WERI-Rb-1 (cell line): ENCODE results near the gene TRMT11.

Experiments
- DNase-seq: peaks from one replicate; pipeline ENCODE4 v3.0.0-alpha.2; 2020
- H3K27ac ChIP-seq: fragments of 250-450 bp; sonication (Bioruptor Pico); 2 replicates; pipeline ENCODE4 v1.5.1; 2020; ENCODE audit warnings: mild to moderate bottlenecking, moderate library complexity
- H3K27me3 ChIP-seq: fragments of 250-450 bp; sonication (Bioruptor Pico); 2 replicates; pipeline ENCODE4 v1.5.1; 2021; ENCODE audit warnings: mild to moderate bottlenecking, low read depth, moderate library complexity; ENCODE audit not compliant: insufficient read depth, severe bottlenecking
- H3K36me3 ChIP-seq: fragments of 250-450 bp; sonication (Bioruptor Pico); 2 replicates; pipeline ENCODE4 v1.5.1; 2020; ENCODE audit warnings: mild to moderate bottlenecking, moderate library complexity
- H3K4me3 ChIP-seq: 2 replicates; pipeline ENCODE4 v1.5.1; 2011; ENCODE audit warnings: low read depth, mild to moderate bottlenecking, control low read depth, low read length
- H3K9me3 ChIP-seq: fragments of 250-450 bp; sonication (Bioruptor Pico); 2 replicates; pipeline ENCODE4 v1.5.1; 2021; ENCODE audit warnings: mild to moderate bottlenecking, moderate library complexity; ENCODE audit not compliant: severe bottlenecking
- TF ChIP-seq, protein P1 (sequence below): IDR thresholded peaks from 2 replicates; pipeline ENCODE4 v1.5.1; 2011; ENCODE audit warnings: low read depth, mild to moderate bottlenecking, control low read depth, inconsistent platforms, low read length

Gene TRMT11

DNA sequence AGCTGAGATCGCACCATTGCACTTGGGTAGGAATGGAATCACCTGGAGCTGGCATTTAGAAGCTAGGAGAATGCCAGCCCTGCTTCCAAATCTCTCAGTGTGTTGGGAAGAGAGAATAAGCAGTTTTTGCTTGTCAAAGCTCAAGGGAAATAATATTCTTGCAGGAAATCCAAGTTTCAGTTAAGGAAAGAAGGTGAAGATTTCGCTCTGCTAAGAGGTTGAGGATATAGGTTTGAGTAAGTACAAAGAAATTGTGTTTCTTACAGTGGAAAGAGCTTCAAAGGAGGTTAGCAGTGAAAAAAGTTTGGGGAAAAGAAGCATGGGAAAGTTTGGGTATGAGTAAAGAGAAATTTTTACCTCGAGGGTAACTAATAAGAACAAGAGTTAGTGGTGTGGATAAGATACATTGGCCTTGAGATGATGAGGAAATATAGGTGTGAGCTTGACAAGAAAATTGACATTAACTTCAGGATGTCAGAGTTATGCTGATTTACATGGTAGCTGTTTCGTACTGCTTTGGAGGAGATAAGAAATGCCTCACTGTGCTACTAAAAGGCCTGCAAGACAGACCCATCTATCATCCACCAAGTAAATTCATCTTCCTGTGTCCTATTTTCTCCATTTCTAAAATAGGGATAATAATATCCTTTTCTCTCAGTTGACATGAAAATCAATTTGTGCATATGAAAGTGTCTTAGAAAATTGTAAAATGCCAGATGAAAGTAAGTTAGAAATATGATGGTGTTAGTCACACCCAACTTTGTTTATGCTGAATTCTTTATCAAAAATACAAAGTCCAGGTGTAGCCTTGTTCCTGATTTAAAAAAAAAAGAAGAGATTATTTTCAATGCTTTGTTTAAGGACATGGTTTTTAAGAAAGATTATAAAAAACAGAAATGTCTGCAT lies 42.6 kb upstream of the TRMT11 start:
- Histone ChIP-seq H3K9me3 (no peaks in the 10 kb centered on the region), H3K27ac (no peak overlapping the region), H3K27me3 (no peaks in the 10 kb centered on the region), H3K36me3 (no peaks in the 10 kb centered on the region), H3K4me3 (no peak overlapping the region)
- no peak for DNase-seq
- TF ChIP-seq, protein P1, sequence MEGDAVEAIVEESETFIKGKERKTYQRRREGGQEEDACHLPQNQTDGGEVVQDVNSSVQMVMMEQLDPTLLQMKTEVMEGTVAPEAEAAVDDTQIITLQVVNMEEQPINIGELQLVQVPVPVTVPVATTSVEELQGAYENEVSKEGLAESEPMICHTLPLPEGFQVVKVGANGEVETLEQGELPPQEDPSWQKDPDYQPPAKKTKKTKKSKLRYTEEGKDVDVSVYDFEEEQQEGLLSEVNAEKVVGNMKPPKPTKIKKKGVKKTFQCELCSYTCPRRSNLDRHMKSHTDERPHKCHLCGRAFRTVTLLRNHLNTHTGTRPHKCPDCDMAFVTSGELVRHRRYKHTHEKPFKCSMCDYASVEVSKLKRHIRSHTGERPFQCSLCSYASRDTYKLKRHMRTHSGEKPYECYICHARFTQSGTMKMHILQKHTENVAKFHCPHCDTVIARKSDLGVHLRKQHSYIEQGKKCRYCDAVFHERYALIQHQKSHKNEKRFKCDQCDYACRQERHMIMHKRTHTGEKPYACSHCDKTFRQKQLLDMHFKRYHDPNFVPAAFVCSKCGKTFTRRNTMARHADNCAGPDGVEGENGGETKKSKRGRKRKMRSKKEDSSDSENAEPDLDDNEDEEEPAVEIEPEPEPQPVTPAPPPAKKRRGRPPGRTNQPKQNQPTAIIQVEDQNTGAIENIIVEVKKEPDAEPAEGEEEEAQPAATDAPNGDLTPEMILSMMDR, result no peak

DNA sequence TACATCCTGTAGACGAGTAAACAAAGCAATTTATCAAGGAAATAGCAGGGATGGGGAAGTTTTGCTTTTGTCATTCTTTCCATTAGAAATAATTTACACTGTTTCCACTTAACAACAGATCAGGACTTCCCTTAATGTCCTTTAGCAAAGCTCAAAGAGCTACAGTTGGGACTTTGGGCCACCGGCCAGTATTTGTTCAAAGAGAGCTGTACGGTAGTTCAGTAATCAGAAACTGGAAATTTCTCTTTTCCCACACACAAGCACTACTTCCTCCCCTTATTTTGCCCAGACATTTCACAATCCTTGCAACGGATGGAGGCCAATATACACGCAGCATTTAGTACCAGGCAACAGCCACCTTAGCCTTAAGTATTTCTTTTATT lies 41.9 kb upstream of the TRMT11 start:
- Histone ChIP-seq H3K27ac (no peak overlapping the region), H3K36me3 (no peaks in the 10 kb centered on the region), H3K27me3 (no peaks in the 10 kb centered on the region), H3K4me3 (no peak overlapping the region), H3K9me3 (no peaks in the 10 kb centered on the region)
- TF ChIP-seq, protein P1, result no peak
- no peak for DNase-seq

DNA sequence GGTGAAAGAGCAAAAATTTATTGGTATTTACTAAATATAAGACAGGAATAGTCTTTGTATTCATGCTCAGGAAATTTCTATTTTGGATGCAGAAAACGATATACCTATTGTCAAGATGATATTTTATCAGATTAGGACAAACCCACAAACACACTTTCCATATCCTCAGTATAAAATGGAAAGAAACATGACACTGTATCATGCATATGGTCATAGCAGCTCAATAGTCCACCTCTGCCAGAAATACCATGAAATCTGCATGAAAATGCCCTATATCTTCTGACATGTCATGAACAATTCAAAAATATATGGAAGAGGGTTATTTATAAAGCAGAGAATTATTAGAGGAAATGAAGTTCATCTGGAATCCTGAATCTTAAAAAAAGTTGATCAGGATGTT lies 41.4 kb upstream of the TRMT11 start:
- Histone ChIP-seq H3K27me3 (no peaks in the 10 kb centered on the region), H3K4me3 (no peak overlapping the region), H3K27ac (no peak overlapping the region), H3K36me3 (no peaks in the 10 kb centered on the region), H3K9me3 (no peaks in the 10 kb centered on the region)
- DNase-seq, result no peak
- TF ChIP-seq, protein P1, result no peak

DNA sequence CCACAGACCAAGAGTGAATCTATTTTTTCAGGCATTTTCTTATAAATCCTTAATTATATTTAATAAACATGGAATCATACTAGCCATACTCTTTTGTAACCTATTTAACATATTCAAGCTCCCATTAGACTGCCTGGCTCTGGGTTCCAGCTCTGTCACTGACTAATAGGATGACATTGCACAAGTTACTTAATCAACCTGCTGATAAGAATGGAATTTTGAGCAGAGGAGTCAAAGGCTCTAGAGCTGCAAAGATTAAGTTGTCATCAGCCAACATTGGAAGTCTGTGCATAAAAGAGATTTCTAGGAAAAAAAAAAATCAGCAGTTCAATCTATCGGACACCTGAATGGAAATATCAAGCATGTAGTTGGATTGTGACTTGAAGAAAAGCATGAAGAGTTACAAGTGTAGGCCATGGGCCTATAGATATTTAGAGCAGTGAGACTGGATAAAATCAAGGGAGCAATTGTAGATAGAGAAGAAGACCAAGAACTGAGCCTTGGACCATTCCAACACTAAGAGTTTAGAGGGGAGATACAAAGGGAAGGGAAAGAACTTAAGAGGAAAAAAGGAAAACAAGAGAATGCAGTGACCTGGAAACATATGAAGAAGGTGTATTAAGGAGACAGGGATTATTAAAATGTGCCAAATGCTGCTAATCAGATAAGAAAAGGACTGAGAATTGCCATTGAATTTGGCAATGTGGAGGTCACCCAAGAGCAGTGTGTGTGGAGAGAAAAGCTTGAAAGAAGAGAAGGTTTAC lies 40.8 kb upstream of the TRMT11 start:
- H3K9me3 ChIP-seq, result no peaks in the 10 kb centered on the region
- TF ChIP-seq, protein P1, result no peak
- no peaks in the 10 kb centered on the region for H3K27me3 ChIP-seq
- H3K36me3 ChIP-seq, result no peaks in the 10 kb centered on the region
- DNase-seq, result no peak
- no peak overlapping the region for H3K4me3 ChIP-seq
- no peak overlapping the region for H3K27ac ChIP-seq

DNA sequence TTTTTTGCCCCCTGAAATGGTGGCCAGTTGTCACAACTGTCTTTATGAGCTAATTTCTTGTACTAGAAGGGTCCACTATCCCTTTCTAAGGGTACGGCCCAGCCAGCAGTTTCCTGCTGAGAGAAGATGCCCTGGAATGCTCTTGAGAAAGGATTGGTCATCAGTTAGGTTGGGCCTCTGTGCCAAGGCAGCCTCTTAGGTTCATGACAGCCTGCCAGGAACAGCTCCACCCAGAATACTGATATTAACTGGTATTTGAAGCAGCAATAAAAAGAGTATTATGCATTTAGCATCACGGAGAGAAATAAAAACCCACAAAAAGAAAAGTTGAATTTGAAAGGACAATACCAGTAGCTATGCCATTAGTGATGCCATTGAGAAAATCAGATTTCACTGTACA lies 38.7 kb upstream of the TRMT11 start:
- DNase-seq, result no peak
- Histone ChIP-seq H3K4me3 (no peak overlapping the region), H3K27me3 (no peaks in the 10 kb centered on the region), H3K27ac (no peak overlapping the region), H3K36me3 (no peaks in the 10 kb centered on the region), H3K9me3 (no peaks in the 10 kb centered on the region)
- TF ChIP-seq, protein P1, result no peak
